ENCODE data around the gene INAFM2.

DNA sequence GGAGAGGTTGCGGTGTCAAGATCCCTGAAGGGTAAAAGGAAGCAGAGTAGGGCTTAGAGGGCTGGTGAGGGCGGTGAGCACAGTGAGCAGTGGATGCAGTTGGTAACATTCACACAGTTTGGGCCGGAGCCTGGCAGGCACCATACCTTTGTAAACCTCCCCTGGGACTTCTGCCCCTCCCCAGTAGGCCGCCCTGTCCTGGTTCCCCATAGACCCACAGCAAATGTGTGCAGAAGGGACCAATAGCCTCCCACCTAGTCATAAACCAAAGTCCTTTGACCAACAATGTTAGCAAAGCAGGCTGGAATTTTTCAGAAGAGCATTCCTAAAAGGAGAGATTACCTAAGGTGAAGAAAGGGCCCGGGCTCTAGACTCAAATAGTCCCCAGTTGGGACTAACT is 25.7 kb downstream of the INAFM2 start:
- TF ChIP-seq, protein P1, sequence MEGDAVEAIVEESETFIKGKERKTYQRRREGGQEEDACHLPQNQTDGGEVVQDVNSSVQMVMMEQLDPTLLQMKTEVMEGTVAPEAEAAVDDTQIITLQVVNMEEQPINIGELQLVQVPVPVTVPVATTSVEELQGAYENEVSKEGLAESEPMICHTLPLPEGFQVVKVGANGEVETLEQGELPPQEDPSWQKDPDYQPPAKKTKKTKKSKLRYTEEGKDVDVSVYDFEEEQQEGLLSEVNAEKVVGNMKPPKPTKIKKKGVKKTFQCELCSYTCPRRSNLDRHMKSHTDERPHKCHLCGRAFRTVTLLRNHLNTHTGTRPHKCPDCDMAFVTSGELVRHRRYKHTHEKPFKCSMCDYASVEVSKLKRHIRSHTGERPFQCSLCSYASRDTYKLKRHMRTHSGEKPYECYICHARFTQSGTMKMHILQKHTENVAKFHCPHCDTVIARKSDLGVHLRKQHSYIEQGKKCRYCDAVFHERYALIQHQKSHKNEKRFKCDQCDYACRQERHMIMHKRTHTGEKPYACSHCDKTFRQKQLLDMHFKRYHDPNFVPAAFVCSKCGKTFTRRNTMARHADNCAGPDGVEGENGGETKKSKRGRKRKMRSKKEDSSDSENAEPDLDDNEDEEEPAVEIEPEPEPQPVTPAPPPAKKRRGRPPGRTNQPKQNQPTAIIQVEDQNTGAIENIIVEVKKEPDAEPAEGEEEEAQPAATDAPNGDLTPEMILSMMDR (conservative IDR thresholded peaks at IDR 0.05; ENCODE audit: low read length): no peak
- TF ChIP-seq EZH2phosphoT487 (IDR thresholded peaks at IDR 0.05; ENCODE audit: borderline replicate concordance, low read depth, low read length): no peak

Data from OCI-LY7 (cell line).